GM19351 (cell line): ENCODE results near the gene MTPN.

Experiments
- ATAC-seq: cut with Tn5 transposase; IDR thresholded peaks from one replicate; pipeline ENCODE4 v1.9.1; 2021; ENCODE audit warnings: mild to moderate bottlenecking, moderate library complexity; ENCODE audit not compliant: unreplicated experiment

MTPN gene

GRCh38 chr7:135959646-135960363 lies 17.4 kb downstream of the MTPN start:
- ATAC-seq = no peak

GRCh38 chr7:135958173-135958572 lies 19.0 kb downstream of the MTPN start:
- ATAC-seq = no peak

- ATAC-seq = no peak
These were observed 19.5 kb downstream of the MTPN start for GRCh38 chr7:135957627-135958026.

- no peak for ATAC-seq
These were observed 20.8 kb downstream of the MTPN start for GRCh38 chr7:135956393-135956792.

- ATAC-seq = no peak
These were observed 26.2 kb downstream of the MTPN start for GRCh38 chr7:135950972-135951371.

GRCh38 chr7:135950429-135950828 lies 26.7 kb downstream of the MTPN start:
- ATAC-seq = no peak

GRCh38 chr7:135946289-135947055 lies 30.7 kb downstream of the MTPN start:
- ATAC-seq = no peak

- ATAC-seq = no peak
These were observed 32.4 kb downstream of the MTPN start for GRCh38 chr7:135944753-135945152.

- ATAC-seq = no peak
These were observed 33.9 kb downstream of the MTPN start for GRCh38 chr7:135943134-135943879.

- peak; percentile 90 for ATAC-seq
These were observed 34.5 kb downstream of the MTPN start for GRCh38 chr7:135942614-135943013.

- no peak for ATAC-seq
These were observed 36.8 kb downstream of the MTPN start for GRCh38 chr7:135940077-135941075.

- no peak for ATAC-seq
These were observed 37.8 kb downstream of the MTPN start for GRCh38 chr7:135939261-135939812.

- ATAC-seq = peak; percentile 52
These were observed 38.6 kb downstream of the MTPN start for GRCh38 chr7:135938563-135938962.

GRCh38 chr7:135938086-135938485 lies 39.1 kb downstream of the MTPN start:
- no peak for ATAC-seq

- ATAC-seq = no peak
These were observed 40.5 kb downstream of the MTPN start for GRCh38 chr7:135936497-135937217.

- ATAC-seq = no peak
These were observed 42.5 kb downstream of the MTPN start for GRCh38 chr7:135934651-135935050.

GRCh38 chr7:135933509-135934188 lies 43.5 kb downstream of the MTPN start:
- no peak for ATAC-seq

- ATAC-seq = no peak
These were observed 45.0 kb downstream of the MTPN start for GRCh38 chr7:135932131-135932530.
